LoVo (cell line): ENCODE data around the gene FILIP1L.
"Not testable (repeated sequence)": the region's sequence is repeated elsewhere in the genome, so short reads cannot be mapped to it uniquely, and the experiment has no call there.

Experiments
- DNase-seq: peaks from one replicate; pipeline ENCODE4 v3.0.0-alpha.2; 2016; ENCODE audit warnings: low spot score

FILIP1L gene

GRCh38 chr3:100073714-100074307 is 40.5 kb downstream of the FILIP1L start:
- DNase-seq: no peak

DNA sequence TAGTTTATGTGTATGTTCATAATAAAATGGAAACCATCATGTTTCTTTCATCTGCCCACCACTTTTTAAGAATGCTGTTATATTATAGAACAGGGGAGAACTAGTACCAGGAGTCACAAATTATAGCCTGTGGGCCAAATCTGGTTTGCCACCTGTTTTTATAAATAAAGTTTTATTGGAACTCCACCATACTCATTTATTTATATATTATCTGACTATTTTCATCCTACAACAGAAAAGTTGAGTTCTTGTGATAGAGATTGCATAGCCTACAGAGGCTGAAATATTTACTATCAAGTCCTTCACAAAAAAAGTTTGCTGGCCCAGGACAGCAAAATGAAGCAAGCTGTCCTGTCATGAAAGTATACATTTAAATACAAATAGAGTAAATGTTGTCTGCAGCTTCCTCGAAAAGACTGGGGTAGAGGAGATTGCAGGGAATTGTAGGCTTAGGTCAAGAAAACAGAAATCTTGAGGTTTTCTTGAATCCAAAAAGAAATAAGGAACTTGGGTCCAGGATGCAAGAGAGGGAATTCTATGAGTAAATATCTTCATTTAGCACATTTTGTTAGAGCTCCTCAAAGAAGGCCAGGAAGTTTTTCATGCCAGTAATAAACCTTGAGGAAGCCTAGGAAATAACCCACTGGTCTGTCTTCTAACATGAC is 41.1 kb downstream of the FILIP1L start:
- no peak for DNase-seq

GRCh38 chr3:100072326-100073048 is 41.8 kb downstream of the FILIP1L start:
- no peak for DNase-seq

- DNase-seq: no peak
These were observed 44.8 kb downstream of the FILIP1L start for GRCh38 chr3:100069472-100069871.

DNA sequence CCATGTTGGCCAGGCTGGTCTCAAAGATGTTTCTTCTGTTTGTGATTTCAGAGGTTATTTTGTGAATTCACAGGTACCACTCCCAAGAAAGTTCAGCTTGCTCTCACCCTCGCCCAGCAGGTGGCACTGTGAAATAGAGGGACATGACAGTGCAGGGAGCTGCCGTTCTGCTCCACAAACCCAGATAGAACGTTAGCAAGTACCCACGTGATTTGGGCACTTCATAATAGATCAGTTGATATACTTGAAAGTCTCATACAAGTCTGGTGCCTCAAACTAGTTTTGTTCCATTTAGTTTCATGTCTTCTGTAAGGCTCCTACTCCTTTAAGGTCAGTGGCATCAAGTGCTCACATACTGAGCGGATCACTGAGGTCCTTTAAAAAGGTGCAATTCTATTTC is 45.5 kb downstream of the FILIP1L start:
- peak; percentile 39 for DNase-seq

DNA sequence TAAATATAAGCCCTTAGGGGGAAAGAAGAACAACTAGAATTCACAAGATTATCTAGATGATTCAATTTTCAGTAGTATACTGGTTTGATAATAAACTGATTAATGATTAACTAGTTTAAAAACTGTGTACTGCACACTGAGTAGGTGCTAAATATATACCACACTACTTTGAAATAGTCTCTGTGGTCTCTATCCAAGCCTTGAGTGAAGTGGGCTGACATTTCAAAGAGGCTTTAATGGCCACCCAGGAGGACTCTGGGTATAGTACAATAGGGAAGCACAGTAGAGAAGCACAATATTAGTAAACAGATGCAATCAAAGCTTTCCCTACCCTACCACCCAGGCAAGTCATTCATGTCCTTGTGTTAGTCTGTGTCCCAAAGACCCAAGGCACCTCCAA is 46.7 kb downstream of the FILIP1L start:
- DNase-seq: peak; percentile 22

DNA sequence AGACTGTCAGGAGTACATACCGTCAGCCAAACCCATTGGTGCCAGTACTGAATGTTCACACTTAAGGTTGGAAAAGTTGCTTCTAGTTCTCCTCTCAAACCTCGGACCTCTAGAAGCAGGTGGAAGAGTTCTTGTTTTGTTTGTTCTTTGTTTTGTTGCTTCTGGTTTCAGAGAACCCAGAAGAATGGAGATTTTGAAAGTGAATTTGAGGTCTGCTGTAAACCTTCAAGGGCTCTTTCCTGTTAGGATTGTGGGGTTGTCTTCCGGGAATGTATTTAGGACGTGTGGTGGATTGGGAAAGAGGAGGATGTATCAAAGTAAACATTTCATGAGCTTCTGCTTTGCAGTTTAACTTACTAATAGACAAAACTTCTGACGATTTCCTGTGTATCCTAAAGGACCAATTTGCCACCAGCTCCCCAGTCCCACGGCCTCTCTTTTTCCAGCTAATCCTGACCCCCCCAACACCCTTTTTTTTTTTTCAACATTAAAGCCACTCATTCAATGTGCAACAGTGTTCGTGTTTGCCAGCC is 50.3 kb downstream of the FILIP1L start:
- no peak for DNase-seq

DNA sequence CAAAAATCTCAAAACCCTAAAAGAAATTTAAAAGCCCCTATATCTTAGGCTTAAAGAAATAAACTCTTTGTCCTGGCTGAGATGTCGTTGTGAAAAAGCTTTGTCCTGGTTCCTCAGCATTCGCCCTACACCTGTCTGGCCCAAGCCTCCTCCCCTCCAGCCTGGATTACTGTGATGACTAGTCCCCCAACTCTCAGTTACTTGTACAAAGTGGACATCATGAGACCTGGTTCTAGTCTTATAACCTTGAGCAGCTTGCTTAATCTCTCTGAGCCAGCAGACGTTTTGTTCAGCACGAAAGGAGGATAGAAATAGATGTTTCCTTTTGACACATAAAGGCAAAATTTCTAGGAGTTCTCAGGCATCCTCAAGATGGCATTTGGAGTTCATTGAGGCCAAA is 51.6 kb downstream of the FILIP1L start:
- DNase-seq: no peak

DNA sequence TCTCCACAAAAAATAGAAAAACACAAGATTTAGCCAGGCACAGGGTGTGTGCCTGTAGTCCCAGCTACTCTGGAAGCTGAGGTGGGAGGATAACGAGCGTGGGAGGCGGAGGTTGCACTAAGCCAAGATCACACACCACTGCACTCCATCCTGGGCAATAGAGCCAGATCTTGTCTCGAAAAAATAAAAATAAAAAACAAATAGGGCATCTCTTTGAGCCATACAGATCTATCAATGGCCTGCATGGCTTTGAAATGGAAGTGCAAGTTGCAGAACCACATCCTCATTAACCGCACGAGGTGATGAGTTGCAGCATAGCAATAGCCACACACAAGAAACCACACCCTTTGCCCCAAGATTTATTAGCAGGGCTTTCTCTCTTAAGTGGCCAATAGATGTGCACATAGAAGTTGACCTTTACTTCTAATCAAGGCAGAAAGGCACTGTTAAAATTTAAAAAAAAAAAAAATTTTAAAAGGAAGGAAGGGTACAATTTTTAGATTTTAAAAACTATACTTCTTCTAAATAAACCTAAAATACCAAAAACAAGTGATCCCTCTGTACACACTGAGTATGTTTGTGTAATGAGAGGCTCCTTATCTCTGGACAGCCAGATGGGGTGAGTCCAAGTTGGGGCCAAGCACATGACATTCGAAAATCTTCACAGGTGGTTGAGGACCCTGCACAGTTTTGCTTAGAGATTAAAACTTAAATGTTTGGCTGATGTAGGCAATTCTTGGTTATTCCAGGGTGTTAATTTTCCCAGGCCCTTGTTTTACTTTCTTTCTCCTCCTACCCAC is 53.4 kb downstream of the FILIP1L start:
- no peak for DNase-seq

DNA sequence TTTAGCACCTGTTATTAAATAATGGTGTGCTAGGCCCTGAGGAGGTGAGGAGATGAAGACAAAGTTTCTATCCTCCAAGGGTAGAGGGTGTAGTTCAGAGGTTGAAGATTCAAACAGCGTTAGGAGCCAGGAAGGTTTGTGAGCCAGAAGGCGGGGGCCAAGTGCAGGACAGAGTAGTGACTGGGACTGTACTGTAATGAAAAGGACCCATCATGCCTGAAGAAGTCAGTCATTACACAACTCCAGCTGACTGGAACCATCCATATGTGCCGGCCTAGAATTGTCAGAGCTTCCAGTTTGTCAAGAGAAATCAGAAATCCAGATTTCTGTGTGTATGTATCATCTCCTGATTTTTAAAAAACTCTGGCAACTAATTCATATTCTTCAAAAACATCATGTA is 54.8 kb downstream of the FILIP1L start:
- DNase-seq: no peak

DNA sequence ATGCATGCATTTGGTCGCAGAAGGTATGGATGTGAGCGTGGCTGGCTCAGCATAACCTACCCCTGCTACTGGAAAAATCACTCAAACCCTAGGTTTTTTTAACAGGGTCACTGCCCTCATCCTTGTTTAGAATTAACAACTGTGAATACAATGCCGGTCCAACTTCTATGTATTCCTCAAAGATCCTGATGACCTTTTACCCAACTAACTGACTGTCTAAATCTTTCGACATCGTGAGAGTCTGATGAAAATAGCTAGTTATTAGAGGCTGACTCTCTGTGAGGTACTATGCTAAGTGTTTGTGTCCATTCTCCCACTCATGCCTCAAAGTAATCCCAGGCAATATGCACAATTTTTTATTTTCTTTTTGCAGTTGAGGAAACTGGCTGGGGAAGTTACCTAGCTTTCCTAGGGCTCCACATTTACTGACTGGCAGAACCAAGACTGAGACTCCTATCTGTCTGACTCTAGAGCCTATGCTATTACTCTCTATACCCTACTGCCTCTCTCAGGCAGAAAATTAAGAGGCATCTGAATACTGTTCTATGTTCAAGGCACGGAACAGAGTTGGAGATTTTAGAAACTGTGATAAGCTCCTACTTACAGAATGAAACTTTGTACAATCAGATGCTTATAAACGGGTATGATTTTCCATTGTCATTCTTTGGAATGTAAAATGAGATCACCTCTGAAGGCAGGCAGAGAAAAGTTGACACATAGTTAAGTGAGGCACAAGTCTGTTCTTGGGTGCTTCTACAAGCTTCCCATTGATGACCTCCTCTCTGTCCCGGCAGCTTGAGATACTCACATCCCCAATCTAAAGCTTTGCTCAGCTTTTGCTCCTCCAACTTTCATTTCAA is 56.4 kb downstream of the FILIP1L start:
- no peak for DNase-seq

- no peak for DNase-seq
These were observed 60.2 kb downstream of the FILIP1L start for GRCh38 chr3:100053951-100054620.

DNA sequence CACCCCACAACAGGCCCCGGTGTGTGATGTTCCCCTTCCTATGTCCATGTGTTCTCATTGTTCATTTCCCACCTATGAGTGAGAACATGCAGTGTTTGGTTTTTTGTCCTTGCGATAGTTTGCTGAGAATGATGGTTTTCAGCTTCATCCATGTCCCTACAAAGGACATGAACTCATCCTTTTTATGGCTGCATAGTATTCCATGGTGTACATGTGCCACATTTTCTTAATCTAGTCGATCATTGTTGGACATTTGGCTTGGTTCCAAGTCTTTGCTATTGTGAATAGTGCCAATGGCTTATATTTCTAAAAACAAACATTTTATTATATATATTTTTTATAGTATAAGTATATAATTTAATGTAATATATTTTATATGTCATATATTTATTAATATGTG is 62.8 kb downstream of the FILIP1L start:
- DNase-seq: not testable (repeated sequence)

GRCh38 chr3:100048248-100048647 is 66.1 kb downstream of the FILIP1L start:
- DNase-seq: no peak

DNA sequence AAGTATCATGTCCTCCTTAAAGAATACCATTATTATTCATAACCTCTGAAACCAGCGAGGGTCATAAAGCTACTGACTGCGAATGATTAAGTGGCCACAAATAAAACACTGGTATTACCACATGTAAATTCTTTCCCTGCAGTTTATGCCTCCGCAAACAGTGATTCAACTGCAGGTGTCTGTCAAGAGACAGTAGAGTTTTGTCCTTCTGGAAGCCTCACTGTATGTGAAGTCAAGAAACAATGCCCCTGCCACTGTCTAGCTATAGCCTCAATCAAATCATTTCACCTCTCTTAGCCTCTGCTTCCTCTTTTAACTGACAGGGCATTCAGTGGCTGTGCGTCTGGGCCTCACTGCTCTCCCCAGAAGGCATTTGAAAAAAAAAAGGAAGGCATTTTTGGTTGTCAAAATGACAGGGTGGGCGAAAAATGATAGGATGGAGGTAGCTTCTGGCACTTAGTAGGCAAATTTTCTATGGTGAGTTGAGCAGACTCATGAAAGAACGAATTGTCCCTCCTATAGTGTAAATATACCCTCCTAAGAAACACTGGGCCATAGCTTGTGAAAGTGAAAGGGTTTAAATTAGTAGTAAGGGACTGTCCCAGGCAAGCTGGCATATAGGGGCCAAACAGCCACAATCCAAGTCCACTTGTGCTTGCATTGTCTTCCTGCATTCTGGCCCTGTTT is 66.7 kb downstream of the FILIP1L start:
- DNase-seq: peak; percentile 77

GRCh38 chr3:100046986-100047385 is 67.3 kb downstream of the FILIP1L start:
- DNase-seq: no peak

DNA sequence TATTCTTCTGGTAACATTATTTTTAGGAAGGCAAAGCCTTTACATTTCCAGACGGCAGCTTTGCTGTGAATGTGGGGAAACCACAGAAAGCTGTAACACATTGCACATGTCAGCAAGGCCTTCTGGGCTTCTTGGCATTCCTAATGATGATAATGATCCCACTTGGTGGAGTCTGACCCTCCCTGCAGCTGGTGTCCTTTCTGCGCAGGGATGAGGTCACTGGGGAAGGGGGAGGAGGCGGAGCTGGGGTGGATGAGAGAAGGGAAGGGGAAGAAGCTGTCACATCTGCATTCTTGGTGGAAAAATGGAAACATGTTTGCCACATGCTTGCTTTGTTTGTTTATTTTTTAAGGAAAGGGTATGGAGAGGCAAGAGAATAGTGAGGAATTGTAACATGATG is 68.6 kb downstream of the FILIP1L start:
- DNase-seq: no peak

- no peak for DNase-seq
These were observed 69.9 kb downstream of the FILIP1L start for GRCh38 chr3:100044369-100044768.

DNA sequence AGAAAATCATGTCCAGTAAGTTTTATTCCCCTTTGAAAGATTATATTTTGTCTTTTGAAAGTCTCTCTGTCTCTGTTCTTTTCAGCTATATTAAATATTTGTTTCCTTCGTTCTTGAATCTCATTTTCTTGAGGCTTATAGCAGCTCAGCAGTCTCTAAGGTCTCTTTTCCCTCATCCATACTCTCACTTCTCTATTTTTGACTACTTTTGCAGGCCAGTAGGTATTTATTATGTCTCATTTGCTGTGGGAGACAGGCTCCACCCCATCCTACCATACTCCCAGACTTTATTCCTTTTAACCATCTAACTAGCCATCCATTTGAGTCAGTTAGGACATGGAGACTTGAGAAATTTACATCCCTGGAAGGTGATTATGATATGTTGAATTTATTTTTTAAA is 71.0 kb downstream of the FILIP1L start:
- no peak for DNase-seq
